ENCODE measurements around the gene CACNA1H.
"Not testable (repeated sequence)": the region's sequence is repeated elsewhere in the genome, so short reads cannot be mapped to it uniquely, and the experiment has no call there.

- TF ChIP-seq CTCF (IDR thresholded peaks at IDR 0.05); ZFX (IDR thresholded peaks at IDR 0.05; ENCODE audit: borderline replicate concordance): not testable (repeated sequence)
These were observed 37.9 kb downstream of the CACNA1H start for GRCh38 chr16:1190789-1191188.
